Measurements from ENCODE around the gene FBXW11.

DNA sequence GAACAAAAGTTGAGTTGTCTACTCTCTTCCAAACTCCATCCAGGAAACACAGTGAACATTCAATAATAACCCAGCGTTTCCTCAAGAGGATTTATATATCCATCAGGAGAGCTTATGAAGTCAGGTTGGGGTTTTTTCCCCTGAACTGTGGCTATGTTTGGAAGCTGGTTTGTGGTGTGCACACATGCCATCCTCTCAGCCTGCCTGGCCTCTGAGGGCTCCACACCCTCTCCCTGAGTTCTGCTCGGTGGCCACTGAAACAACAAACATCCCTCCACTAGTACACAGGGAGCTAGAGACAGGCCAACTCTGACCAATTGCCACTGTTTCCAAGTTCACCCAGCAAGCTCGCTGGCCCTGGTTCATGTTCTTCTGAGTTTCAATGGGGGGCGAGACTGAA lies 185.2 kb downstream of the FBXW11 start:
- TF ChIP-seq CTCF (IDR thresholded peaks at IDR 0.05) (no peak), ZFX (IDR thresholded peaks at IDR 0.05; ENCODE audit: borderline replicate concordance) (no peak)
